Activated T-helper 2 cell treated with anti-CD3 and anti-CD28 coated beads, Interferon-gamma antibody, Interleukin-2, Interleukin-4, amounts not matched to agents 10 μg/mL and 5 μg/mL and 100 μg/mL, durations not matched to agents 14 hours and 24 hours and 36 hours (primary cell): ENCODE measurements around the gene TOMM22. TPM values are rescaled to one million over a fixed set of nuclear protein-coding genes. Genes with fewer than 3 reads are reported as not detected.
A peak's percentile ranks its signal among the peaks of the same experiment; 100 is the strongest.

Experiments
- DNase-seq: peaks from one replicate; pipeline ENCODE4 v3.0.0; 2021; ENCODE audit warnings: low spot score
- H3K27ac Mint-ChIP-seq: one replicate; pipeline ENCODE4 v1.8.0; 2021; ENCODE audit warnings: mixed read lengths
- H3K27me3 Mint-ChIP-seq: one replicate; pipeline ENCODE4 v1.8.0; 2021; ENCODE audit warnings: low read depth, mixed read lengths
- H3K36me3 Mint-ChIP-seq: one replicate; pipeline ENCODE4 v1.8.0; 2021; ENCODE audit warnings: low read depth, mixed read lengths
- H3K4me1 Mint-ChIP-seq: one replicate; pipeline ENCODE4 v1.8.0; 2021; ENCODE audit warnings: low read depth, mixed read lengths
- H3K4me3 Mint-ChIP-seq: one replicate; pipeline ENCODE4 v1.8.0; 2021; ENCODE audit warnings: low read depth, mild to moderate bottlenecking, moderate library complexity, mixed read lengths
- H3K9me3 Mint-ChIP-seq: one replicate; pipeline ENCODE4 v1.8.0; 2021; ENCODE audit warnings: mixed read lengths
- intact Hi-C: fragments of 100-400 bp; cut with micrococcal nuclease; formaldehyde crosslinking; loops from one replicate; pipeline ENCODE4 v1.15.1; 2023
- total RNA-seq: library from RNA; stranded (reverse); gene quantifications from 2 replicates; pipeline ENCODE4 v1.2.3, GENCODE V29; 2022

TOMM22 gene
- total RNA-seq, 1 donor from 2014 or later, result 128 TPM

- DNase-seq, result no peak
- no peaks in the 10 kb centered on the region for H3K9me3 Mint-ChIP-seq
- no peaks in the 10 kb centered on the region for H3K27me3 Mint-ChIP-seq
- intact Hi-C loops, result no loop called here
- H3K4me3 Mint-ChIP-seq, result no peak overlapping the region
- H3K36me3 Mint-ChIP-seq, result peaks cover 87% of the 10 kb centered on the region
- peaks cover 16% of the 10 kb centered on the region for H3K4me1 Mint-ChIP-seq
- peak overlapping the region; percentile 55 for H3K27ac Mint-ChIP-seq
Measured at GRCh38 chr22:38734421-38735100, 52.8 kb downstream of the TOMM22 start.

Other genes starting within 250 kb of the TOMM22 start
- not detected in 2 replicates for gene KCNJ4, start 226.8 kb upstream of the TOMM22 start, total RNA-seq
- 2.2 and 3.7 TPM in 2 replicates for gene KDELR3, start 213.9 kb upstream of the TOMM22 start, total RNA-seq
- gene DDX17, start 175.6 kb upstream of the TOMM22 start, total RNA-seq, result 378 and 391 TPM in 2 replicates
- gene DMC1, start 111.8 kb upstream of the TOMM22 start, total RNA-seq, result 10.8 and 13.6 TPM in 2 replicates
- 0.05 and 0.28 TPM in 2 replicates for gene FAM227A, start 25.6 kb upstream of the TOMM22 start, total RNA-seq
- gene CBY1, start 25.3 kb upstream of the TOMM22 start, total RNA-seq, result 10.3 and 11.2 TPM in 2 replicates
- 101 and 105 TPM in 2 replicates for gene JOSD1, start 19.0 kb downstream of the TOMM22 start, total RNA-seq
- 101 and 106 TPM in 2 replicates for gene GTPBP1, start 24.0 kb downstream of the TOMM22 start, total RNA-seq
- gene SUN2, start 74.0 kb downstream of the TOMM22 start, total RNA-seq, result 121 and 123 TPM in 2 replicates
- gene DNAL4, start 112.2 kb downstream of the TOMM22 start, total RNA-seq, result 4.7 and 6.1 TPM in 2 replicates
- 1.4 and 1.7 TPM in 2 replicates for gene NPTXR, start 162.1 kb downstream of the TOMM22 start, total RNA-seq
- gene CBX6, start 190.3 kb downstream of the TOMM22 start, total RNA-seq, result 117 and 120 TPM in 2 replicates